NCI-H2107 (cell line): ENCODE results near the gene XYLT2.
A peak's percentile ranks its signal among the peaks of the same experiment; 100 is the strongest.
"Not testable (repeated sequence)": the region's sequence is repeated elsewhere in the genome, so short reads cannot be mapped to it uniquely, and the experiment has no call there.

Source experiments
- DNase-seq: peaks from one replicate; lab custom pipeline; 2025; lab: John Stamatoyannopoulos, UW

The XYLT2 gene

GRCh38 chr17:50389534-50389933, 43.6 kb downstream of the XYLT2 start:
- DNase-seq = no peak

- DNase-seq = no peak
Measured at GRCh38 chr17:50392621-50393020, 46.7 kb downstream of the XYLT2 start.

- no peak for DNase-seq
Measured at GRCh38 chr17:50393700-50394099, 47.8 kb downstream of the XYLT2 start.

GRCh38 chr17:50394711-50395110, 48.8 kb downstream of the XYLT2 start:
- DNase-seq = no peak

GRCh38 chr17:50396261-50397110, 50.6 kb downstream of the XYLT2 start:
- DNase-seq = no peak

- peak; percentile 73 for DNase-seq
Measured at GRCh38 chr17:50397111-50397918, 51.4 kb downstream of the XYLT2 start, which contains the start of gene LRRC59. LRRC59 (minus strand) TSS chr17:50397523; CDS start chr17:50397317, 206 bp downstream.

- DNase-seq = no peak
Measured at GRCh38 chr17:50397919-50398285, 52.0 kb downstream of the XYLT2 start.

- DNase-seq = not testable (repeated sequence)
Measured at GRCh38 chr17:50398672-50399071, 52.7 kb downstream of the XYLT2 start.

- not testable (repeated sequence) for DNase-seq
Measured at GRCh38 chr17:50399591-50399990, 53.7 kb downstream of the XYLT2 start.

- DNase-seq = not testable (repeated sequence)
Measured at GRCh38 chr17:50405351-50405750, 59.4 kb downstream of the XYLT2 start.

GRCh38 chr17:50406578-50406977, 60.7 kb downstream of the XYLT2 start:
- DNase-seq = no peak

- no peak for DNase-seq
Measured at GRCh38 chr17:50407921-50408320, 62.0 kb downstream of the XYLT2 start.
